UCSD-AML1 (cell line): ENCODE results near the gene PHF12.

ENCODE experiments used
- DNase-seq: peaks from one replicate; lab custom pipeline; 2025; ENCODE audit not compliant: unreplicated experiment; lab: John Stamatoyannopoulos, UW

The PHF12 gene

DNA sequence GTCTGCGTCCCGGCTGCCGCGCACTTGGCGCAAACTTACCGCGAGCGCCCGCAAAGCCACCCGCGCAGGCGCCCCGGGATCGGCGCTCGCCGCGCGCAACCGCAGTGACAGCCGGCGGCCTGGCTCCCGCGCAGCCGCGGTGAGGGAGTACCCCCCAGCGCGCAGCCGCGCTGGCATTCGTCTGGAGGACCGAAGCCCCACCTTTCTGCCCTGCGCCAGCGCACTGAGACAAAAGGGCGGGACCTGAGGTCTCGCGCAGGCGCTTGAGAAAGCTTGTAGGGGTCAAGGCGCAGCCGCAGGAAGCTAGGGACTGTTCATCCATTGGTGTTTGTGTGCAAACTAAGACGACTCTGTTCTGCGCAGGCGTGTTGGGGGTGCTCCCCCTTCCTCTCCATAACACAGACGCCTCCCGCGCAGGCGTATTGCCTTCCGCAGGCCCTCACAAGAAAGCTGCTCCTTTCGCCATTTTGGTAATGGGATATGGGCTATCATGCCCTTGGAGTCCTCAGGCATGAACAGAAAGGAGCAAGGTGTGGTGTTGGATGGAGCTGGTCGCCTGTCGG is at the start of gene PHF12:
Gene PHF12, minus strand, starts transcription at position 91 of the 563 bp plus-strand sequence. CDS start 558 bp downstream, outside the sequence.
- peak; percentile 100 for DNase-seq

DNA sequence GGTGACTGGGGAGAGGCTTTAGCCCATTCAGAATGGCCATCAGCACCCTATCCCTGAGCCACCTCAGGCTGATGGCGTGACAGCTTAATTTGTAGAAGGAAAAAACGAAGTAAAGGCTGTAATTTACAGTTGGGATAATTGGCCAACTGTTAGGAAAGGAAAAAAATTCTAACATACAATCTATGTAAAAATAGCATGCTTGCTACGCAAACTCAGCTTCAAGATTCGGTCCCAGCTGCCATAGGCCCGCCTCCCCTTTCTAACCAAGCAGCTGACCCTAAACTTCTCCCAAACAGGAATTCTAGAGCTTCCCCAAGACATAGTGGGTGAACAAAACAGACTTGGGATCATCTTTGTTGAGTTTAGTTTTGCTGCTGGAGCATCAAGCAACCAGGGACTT is 49.7 kb upstream of the PHF12 start:
- DNase-seq = no peak

- DNase-seq = no peak
These were observed 47.9 kb upstream of the PHF12 start for GRCh38 chr17:28999206-28999605.

GRCh38 chr17:28997806-28998205 is 46.5 kb upstream of the PHF12 start:
- no peak for DNase-seq

DNA sequence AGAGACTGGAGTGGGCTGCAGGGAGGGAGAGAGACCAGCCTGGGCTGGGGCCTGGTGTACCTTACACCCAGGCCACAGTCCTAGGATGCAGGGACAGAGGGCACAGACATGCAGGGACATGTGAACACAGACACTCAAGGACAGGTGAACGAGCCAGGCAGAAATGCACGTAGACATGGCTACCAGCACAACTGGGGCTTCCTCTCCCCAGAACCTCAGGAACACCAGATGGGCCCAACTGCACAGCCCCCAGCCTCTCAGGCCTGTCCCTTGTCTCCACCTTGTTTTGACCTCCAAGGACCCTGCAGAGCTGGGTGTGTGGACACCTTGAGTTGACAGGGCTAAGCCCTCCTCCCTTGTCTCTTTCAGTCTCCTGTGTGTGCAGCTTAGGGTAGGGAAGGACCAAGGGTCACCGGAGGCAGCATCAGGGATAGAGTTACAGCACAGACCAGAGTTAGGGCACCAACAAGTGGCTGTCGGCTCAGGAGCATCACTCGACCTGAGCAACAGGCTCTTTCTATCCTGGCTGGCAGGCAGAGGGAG is 45.3 kb upstream of the PHF12 start:
- DNase-seq = no peak

DNA sequence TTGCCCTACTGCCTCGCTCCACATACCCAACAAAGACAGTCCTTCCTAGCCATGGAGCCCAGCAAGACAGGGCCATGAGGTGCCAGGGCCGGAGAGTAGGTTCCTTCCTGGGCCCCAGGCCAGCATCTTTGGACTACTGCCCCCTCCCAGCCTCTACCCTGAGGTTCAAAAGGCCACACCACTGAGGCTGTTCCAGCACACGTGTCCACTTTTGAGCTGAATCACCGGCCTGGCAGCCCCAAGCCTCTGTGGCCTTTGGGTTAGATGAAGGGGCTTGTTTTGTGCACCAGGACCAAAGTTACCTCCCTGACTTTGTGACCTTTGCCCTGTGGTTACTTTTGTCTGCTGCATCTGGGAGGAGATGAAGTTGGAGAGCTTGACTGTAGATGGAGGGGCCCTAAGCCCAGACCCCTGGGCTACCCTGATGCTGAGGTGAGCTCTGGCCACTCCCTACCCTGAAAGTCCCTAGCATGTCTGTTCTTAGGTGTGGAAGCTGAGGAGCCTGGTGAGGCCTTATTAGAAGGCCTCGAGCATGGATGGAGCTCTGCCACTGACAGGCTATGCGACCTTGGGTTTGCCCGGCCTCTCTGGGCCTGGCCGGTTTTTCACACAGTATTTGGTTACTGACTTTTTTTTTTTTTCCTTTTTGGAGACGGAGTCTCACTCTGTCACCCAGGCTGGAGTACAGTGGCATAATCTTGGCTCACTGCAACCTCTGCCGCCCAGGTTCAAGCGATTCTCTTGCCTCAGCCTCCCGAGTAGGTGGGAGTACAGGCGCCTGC is 42.5 kb upstream of the PHF12 start:
- no peak for DNase-seq

DNA sequence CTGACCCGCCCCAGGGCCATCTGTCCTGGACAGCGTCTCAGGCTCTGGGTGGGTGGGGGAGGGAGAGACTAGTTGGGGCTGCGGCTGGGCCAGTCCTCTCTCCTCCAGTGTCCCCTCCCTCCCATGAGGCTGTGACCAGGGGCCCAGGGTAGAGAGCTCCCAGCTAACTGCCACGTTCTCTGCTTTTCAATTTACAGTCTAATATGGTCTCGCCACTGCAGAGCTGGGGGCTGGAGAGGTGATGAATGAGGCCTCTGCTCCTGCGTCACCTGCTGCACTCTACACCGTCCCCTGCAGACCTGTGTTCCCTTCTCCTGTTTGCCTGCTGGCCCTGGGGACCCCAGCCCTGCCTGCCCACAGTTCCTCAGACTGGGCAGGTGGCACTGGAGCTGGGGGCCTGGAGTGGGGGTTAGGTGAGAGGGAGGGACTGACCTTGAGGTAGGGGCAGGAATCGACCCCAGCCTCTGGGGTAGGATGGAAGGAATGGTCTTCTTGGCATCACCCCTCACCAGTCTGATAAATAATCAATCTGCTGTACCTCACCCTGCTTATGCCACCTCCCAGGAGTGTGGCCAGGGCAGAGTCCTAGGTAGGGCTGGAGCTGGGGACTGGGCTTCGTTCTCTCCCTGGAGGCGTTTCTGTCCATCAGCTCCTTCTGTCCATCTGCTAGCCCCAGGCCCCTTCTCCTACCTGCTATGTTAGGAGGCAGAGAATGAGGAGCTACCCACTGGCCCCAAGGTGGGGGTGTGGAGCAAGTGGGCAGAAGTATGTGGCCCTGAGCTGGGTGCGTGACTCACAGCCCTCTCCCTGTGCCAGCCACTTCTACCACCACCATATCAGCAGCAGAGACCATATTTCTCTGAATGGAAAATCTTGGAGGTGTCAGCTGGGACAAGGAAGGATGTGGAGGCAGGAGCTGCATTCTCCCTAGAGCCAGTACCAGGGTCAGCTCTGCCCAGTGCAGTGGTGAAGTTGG is 41.6 kb upstream of the PHF12 start:
- DNase-seq = no peak

DNA sequence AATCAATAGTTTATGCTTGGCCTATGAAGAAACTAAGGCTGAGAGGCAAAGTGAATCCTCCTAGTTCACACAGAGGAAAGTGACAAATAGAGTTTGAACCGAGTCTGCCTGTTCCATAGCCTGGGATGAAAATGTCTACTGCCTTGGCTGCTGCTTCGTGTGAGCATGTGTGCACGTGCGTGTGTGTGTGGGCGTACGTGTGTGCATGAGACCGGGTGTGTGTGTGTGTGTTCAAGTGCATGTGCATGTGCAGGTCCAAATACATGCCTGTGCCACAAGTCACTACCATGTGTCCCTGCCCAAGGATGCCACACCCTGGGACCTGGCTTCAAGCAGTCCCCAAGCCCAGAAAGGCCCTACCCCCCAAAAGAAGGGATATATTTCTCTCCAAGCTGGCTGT is 40.9 kb upstream of the PHF12 start:
- DNase-seq = no peak

DNA sequence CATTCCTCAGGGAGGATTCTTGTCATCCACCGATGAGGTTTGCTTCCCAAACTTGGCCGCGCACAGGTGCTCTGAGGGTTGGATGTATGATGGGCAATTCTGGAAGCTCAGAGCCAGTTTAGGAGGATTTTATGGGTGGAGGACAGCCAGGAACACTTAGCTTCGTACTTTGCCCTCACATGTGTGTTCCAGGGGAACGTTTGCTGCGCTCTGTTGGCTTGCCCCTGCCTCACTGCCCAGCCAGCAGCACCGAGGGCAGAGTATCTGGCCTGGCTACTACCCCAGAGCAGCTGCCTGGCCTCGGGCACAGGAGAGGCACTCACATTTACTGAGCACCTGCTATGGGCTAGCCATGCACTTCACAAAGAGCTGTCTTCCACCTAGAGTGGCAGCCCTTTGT is 40.5 kb upstream of the PHF12 start:
- no peak for DNase-seq

DNA sequence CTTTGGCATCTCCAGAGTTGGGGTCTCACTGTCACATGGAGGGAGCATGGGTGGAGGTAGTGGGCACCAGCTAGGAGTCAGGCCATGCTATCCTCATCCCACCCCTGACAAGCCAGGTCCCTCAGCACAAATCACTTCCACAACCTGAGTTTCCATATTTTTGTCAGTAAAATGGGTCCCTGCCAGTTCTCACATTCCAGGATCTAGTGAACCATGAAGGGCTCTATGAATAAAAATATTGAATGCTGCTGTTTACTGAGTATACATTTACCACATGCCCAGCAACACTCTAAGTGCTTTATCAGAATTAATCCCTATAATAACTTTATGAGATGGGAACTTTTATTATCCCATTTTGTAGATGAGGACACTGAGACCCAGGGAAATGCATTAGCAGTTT is 37.7 kb upstream of the PHF12 start:
- DNase-seq = no peak

- DNase-seq = no peak
These were observed 37.2 kb upstream of the PHF12 start for GRCh38 chr17:28988475-28988874.

DNA sequence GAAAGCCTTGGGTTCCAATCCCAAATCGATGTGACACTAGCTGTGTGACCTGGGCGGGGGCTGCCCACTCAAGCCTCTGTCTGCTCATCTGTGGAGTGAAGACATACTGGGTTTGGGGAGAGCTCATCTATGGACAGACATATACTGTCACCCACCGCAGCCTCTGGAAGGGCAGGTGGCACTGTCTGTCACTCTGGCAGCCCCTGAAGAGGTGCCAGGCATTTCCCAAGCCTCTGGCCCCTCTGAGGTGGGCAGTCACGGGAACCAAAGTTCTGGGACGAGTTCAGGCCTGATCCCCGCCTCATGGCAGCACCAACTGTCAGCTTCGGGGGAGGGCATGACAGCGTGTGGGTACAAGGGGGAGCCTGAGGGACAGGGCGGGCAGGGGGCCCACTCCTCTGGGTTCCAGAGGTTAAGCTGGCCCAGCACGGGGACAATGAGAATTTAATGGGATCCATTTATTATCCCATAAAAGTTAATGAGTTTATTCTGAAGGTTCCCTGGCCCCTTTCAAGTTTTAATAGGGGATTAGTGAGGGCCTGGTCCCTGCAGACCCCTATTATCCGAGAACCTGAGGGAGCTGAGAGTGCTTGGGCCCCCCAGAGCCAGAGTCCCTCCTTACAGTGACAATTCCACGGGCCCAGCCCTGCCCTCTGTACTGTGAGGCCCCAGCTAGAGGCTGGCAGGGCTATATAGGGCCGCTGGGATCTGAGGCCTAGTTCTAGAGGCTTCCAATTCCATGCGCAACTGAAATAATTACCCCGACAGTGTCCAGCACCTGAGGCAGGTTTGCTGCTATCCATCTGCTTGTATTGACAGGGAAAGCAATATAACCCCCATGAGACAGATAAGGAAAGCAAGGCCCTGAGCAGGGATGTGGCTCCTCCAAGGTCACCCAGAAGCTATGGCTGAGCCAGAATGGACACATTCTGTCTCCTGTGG is 35.7 kb upstream of the PHF12 start:
- no peak for DNase-seq

DNA sequence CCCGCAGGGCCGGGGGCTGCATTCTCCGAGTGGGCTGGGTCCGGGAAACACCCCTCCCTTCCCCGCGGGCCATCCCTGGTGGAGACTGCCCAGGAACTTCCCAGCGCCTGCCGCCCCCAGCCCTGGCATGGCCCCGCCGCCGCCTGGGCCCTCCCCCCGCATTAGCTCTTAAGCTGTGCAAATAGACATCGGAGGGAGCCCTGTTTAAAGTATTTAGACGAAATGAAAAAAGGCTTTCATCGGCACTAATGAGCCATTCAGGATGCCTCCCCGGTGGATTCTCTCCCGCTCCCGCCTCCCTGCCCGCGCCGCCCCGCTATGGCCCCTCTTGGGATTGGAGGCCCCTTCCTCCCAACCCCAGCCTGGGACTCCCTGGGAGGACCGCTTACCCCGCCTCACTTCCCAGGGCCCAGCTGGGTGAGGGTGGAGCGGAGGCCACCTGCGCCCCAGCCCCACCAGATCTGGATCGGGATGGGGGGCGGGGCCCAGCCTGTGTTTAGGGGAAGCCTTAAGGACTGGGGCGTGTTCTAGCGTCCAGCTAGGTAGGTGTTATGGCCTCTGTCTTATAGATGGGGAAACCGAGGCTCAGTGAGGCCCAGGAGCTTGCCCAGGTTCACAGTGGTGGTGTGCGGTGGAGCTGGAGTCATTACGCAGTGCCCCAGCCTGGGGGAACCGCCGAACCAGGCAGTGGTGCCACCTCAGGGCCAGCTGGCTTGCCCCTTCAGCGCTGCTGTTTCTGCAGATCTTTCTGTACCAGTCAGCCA is 34.8 kb upstream of the PHF12 start:
- no peak for DNase-seq

DNA sequence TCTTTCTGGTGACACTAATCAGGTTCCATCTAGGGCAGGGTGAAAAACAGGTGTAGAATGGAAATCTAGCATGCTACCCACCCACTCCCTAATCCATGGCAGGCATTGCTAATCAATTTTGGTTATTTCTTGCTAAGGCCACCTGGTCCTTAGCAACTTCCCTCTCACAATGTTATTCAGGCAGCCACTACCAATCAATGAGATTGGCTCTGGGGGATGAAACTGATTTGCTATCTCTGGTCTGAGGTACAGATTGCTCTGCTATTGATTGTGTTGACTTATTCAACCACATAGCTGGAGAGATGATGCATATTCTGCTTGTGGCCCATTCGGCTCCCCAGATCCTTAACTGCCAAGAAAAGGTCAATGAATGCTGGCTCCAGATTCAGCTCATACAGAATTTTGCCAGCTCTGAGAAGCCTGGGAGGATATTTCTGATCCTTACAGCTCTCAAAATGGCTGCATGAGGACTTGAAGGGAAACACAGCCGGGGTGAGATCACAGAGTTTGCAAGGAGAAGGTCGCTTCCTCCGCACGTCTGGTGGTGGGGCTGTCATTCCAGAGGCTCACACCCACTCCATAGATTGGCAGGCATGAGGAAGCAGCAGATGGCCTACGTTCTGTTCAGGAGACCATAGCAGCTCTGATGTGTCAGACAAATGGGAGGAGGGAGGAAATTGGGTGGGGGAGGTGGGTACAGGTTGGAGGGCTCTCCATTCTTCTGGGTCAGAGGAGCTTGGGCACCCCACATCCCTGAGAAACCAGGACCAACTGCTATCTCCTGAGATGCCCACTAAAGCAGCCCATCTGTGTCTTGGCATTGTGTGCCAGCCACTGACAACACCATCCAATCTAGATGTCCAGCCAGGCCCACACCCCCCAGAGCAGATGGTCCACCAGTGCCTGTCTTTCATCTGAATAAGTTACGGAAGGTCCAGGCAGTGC is 32.2 kb upstream of the PHF12 start:
- DNase-seq = peak; percentile 40

DNA sequence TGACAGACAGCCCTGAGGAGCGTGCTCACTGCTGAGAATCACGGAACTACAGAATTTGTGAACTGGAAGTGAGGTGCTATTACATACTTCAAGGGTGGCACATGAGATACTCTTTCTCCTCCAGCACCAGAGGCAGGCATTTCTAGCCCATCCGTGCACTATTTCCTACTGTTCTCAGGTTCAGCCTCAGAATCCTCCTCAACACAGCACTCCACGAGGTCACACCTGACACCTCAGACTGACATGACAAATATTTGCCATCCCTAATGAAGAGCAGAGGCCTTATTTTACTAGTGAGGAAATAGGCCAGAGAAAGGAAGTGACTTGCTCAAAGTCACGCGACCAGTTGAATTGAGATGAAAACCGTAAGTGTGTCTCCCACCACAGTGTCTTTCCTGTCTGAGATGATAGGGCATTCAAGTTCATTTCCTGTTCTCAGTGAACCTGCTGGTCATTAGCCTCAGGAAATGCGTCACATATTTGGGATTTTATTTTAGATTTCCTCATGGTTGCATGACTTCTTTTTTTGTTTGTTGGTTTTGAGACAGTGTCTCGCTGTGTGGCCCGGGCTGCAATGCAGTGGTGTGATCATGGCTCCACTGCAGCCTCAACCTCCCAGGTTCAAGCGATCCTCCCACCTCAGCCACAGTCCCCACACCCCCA is 30.9 kb upstream of the PHF12 start:
- peak; percentile 47 for DNase-seq

DNA sequence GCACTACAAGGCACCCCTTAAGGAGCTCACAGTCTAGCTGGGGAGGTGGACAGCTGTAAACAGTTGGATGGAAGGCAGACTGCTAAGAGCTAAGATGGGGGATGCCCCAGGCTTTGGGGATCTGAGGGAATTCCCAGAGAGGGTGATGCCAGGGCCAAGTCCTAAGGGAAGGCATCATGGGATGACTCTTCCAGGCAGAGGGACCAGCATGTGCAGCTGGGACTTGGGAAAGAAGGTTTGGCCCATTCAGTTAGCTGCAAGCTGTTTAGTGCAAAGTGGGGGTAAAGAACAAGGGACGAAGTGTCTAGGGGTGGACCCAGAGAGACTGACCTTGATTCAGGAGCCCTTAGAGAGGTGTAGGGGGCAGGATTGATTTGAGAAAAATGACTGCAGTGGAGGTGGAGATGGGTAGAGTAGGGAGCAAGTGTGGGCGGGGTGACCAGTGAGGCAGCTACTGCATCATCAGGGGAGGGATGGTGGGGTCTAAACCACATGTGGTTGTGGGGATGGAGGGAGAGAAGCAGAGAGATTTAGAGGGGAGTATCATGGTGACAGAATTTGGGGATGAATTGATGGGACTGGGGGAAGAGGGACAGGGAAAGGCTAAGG is 27.1 kb upstream of the PHF12 start:
- DNase-seq = no peak

DNA sequence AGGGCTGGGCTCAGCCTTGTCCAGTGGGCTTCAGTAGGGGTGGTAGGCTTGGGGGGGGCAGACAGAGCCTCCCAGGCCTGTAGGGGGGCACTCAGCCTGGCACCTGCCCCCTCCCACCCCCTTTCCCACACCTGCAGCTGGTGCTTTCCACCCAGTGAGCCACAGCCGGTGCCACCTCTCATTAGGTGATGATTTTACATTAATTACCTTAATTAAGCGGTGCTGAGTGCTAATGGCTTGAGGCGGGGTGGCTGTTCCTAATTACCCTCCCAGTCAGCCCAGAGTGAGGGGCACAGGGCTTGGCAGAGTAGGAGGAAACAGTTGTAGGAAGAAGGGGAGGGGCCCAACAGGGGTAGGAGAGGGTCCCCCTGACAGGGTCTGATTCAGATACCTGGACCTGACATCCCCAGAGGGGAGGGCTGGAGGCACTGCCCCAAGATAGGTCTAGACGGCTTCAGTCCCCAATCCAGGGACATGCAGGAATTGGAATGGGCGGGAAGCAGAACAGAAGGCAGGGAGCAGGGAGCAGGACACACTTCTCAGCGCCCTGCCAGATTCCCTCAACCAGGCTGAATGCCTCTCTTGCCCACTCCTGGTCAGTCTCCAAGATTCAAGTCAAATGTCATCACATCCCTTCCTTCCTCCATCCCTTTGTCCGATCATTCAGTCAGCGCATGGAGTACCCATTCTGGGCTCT is 26.5 kb upstream of the PHF12 start:
- DNase-seq = no peak
